NCI-H2227 treated with DMSO at 0.1 percent for 48 hours (cell line): ENCODE results near the gene SMIM41.

ENCODE experiments used
- DNase-seq: peaks from one replicate; lab custom pipeline; 2025; lab: John Stamatoyannopoulos, UW

SMIM41 gene

DNA sequence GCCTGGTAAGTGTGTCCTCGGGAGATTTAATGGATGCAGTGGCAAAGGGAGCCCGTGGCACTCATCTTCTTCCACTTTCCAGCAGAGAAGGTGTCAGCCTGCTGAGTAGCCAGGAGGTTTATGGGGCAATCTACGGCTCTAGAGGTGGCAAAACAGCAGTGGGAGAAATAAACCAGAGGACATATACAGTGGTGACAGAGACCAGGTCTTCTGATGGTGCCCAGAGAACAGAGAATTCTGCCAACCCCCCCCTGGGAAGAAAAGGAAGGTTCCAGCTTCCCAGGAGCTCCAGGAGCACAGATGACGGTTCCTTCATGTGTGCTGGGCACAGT lies 43.0 kb downstream of the SMIM41 start:
- no peak for DNase-seq

DNA sequence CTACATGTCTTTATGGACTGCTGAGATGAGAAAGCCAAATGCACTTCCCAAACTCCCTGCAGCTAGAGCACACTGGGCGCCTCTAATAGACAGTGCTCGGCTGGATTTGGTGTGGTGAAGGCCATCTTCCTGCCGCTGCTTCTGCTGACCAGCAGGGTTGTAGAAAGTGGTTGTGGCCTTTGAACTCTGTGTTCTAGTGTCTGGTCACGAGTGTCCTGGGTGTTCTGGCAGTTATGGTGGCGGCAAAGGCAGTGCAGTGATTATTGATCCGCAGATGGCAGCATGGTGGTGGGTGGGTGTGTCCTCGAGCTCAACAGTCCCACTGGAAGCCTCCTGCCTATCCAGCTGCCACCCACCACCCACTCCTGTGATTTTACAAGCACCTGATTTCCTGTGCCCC lies 43.4 kb downstream of the SMIM41 start:
- DNase-seq: no peak

DNA sequence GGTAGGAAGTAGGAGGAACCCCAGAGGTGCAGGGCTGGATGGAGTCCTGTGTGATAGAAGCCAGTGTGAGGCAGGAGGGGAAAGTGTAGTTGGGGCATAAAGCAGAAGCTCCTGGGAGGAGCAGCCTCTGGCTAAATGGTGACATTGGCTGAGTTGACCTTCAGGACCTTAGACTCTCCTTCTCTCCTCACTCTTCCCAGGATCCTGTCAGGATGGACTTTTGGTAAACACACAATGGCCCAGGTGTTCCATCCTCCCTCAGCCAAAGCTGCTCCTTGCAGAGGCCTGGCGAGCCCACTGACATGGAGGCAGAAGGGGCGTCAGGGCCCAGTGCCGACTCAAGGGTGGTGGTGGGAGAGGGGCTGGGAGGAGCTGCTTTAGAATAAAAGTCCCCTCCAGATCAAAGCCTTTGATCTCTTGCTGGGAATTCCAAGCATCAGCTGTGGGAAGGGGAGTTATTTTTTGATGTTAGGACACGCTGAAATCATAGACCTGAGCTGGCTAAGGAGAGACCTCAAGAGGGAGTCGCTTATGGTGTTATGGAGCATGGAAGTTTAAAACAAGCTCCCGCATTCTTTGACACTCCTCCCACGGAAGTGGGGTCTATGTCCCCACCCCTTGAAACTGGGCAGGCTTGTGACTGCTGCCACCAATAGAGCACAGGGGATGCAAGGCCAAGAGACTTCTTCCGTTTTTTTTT lies 44.1 kb downstream of the SMIM41 start:
- DNase-seq: no peak

DNA sequence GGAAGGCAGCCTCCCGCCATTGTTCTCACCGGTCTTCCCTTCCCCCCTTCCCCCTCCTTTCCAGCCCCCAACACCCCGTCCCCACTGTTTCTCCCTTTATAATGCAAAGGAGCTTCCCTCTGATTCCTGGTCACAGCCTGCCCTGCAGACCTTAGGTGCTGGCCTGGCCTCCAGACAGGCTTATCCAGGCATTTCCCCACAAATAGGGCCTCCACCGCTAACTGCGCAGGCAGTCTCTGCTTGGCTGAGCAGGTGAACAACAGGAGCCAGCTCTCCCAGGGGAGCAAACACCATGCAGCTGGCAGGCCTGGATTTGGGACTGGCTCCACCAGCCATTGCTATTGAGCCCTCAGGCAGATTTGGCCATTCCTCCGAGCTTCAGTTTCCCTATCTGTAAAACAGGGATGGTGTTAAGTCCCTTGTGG lies 46.0 kb downstream of the SMIM41 start:
- DNase-seq: no peak

DNA sequence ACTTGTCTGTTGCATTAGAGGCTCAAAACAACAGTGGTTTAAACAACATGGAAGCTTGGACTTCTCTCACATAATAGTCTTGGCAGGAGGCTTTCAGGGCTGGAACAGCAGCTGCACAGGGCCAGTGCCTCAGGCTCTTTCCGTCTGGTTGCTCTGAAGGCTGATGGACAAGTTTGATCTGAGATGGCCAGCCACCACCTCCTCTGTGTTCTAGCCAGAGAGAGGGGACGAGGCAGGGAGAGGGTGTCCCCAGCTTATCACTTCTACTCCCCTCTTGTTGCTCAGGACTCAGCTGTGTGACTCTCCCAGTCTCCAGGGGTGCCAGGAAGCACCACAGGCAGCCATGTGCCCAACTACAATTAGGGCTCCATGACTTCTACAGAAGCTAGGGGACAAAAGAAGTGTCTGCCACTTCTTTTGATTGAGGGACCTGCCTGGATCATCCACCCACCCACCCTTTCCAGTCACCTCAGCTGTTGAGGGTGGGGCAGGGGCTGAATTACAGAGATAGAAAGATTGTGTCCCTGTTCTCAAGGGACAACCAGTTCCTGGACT lies 46.6 kb downstream of the SMIM41 start:
- DNase-seq: no peak

DNA sequence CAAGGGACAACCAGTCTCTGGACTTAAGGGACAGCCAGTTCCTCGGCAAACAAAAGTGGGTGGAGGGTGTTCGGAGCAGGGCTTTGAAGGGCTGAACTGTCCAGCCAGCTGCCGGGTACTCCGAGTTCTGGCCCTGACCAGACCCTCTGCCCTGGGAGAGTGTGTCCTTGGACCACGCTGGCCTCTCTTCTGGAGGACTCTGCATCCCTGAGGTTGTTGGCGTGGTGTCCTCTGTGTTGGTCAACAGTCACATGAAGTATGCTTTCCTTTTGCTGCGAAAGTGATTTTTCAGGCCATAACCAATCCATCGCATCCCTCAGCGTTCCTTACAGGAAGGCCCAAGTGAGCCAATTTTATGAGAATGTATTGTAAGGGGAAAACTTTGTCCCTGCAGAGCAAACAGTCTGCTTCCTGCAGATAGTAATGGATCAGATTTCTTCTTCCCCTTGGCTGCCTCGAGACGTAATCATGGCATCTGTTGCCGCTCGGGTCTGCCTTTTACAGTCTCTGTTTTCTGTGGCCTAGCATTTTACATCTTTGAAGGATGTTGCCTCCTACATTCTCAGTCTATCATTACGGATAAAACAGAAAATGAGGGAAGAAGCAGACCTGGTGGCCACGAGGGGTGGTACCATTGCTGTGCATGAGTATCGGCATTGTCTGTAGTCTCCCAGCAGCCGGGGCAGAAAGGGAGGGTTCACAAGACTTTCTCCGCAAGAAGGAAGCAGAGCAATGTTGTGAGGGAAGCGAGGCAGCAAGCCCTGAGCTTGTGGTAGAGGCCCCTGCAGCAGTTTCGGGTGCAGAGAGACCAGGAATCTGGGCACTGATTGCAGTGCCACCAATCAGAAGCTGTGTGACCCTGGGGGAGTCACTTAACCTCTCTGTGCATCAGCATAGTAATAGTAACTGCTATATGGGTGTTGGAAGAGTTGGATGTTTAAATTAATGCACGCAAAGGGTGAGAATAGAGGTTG lies 47.4 kb downstream of the SMIM41 start:
- DNase-seq: no peak

DNA sequence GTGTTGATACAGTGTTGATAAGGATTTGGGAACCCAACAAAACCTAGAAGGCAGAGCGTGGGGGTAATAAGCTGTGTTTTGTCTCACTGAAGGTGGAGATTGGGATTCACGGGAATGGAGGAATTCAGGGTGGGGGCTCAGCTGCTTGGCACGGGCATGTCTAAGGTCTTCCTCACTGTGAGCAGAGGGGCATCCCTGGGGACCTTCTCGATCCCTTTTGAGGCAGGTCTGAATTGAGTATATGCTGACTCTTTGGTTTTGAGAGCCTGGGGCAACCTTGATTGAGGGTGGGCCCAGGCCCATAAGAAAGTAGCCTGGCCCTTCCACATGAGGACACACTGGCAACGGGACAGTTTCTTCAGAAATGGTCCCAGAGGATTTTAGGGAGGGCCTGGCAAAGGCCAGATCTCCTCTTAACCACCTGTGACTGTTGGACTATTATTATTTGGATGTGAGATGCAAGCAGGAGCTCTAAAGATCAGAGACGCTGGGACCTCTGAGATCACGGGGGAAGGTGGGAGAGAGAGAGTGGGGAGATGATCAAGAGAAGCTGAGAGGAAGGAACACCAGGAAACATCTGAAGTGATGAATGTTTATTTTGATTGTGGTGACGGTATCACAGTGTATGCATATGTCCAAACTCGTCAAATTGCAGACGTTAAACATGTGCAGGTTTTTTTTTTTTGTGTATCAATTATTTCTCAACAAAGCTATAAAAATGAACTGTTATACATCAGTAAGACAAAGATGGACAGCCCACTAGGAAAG lies 48.4 kb downstream of the SMIM41 start:
- DNase-seq: no peak

DNA sequence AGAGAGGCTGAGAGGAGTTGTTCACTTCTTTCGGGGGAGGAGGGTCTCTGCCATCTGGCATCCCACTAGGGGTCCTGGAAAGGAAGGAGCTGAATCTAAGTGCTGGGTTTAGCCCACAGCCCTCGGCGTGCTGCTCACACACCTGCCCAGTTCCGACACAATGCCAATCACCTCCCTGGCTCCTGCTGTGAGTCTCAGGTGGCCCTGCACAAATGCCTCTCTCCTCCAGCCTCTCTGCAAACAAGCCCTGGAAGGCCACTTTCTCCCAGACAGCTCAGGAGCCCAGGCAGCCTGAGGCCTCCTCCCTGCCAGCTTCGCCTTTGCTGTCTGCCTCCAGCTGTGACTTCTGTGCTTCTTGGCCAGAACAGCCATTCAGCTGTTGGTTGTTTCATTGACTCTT lies 51.2 kb downstream of the SMIM41 start:
- peak; percentile 22 for DNase-seq

DNA sequence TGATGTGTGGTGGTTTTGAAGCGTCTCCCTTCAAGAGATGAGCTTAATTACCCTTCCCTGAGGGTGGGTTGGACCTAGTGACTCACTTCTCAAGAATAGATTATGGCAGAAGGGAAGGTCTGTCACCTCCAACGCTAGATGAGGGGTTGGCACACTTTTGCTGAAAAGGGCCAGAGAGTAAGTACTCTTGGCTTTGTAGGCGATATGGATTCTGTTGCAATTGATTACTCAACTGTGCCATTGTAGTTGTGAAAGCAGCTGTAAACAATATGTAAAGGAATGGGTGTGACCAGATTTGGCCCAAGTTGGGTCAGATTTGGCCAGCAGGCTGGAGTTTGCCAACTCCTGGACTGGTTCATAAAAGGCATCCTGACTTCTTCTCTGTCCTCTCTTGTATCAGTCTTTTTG lies 53.3 kb downstream of the SMIM41 start:
- no peak for DNase-seq

DNA sequence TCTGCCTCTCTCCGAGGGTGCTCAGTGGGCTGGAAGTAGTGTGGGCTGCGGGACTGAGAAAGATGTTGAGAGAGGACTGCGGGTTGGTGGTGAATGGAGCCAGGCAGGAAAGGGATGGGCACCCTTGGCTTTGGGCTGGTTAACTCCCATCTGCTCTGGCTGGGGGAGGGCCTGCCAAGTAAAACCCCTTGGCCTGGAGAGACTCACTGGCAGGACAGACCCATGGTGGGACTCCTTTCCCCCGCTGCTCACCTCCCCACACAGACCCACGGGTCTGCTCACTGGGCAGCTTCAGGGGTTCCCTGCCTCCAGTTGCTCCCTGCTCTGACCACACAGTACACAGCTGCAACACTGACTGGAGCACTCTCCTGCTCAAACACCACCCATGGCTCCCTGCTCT lies 58.2 kb downstream of the SMIM41 start:
- DNase-seq: no peak

DNA sequence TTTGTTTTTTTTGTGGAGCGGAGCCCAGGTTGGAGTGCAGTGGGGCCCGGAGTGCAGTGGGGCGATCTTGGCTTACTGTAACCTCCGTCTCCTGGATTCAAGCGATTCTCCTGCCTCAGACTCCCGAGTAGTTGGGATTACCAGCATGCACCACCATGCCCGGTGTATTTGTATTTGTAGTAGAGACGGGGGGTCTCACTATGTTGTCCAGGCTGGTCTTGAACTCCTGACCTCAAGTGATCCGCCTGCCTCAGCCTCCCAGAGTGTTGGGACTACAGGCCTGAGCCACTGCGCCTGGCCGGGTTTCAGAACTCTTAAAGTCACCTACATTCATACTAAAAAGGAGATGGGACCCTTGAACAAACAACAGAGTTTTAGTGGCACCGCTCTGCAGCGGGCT lies 59.6 kb downstream of the SMIM41 start:
- no peak for DNase-seq

DNA sequence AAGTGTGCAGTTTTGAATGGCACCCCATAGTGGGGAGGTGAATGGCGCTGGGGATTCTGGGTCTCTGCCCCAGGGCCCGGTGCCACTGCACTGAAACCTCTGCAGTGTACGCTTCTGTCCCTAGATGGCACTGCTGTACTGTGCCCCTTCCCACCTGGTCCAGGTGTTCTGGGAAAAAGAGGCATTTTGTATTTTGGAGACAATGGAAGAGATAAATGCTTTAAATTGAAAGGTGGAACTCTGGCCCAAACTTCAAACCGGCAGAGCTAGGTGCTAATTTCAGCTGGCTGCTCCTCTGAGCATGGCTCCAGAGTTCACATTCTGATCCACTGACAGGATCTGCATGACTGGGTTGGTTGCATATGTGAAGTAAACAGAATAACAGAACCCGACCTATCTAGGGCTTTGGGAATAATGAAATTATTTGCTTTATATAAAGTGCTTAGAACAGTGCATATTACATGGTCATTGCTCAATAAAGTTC lies 60.1 kb downstream of the SMIM41 start:
- no peak for DNase-seq

DNA sequence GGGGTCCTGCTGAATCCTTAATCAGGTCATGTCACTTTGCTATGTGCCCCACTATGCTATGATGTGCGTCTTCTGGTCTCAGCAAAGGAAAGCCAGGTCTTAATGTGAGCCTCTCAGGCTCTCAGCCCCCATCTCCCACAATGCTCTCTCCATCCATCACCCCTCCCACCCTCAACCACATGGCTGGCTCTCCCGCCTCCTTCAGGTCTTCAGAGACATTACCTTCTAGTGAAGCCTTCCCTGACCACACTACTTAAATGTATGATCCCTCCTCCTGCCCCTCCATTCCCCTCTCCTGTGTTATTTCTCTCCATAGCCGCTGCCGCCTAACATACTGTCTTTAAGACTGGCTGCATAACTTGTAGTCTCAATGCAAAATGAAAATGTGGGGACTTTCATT lies 61.8 kb downstream of the SMIM41 start:
- DNase-seq: no peak

DNA sequence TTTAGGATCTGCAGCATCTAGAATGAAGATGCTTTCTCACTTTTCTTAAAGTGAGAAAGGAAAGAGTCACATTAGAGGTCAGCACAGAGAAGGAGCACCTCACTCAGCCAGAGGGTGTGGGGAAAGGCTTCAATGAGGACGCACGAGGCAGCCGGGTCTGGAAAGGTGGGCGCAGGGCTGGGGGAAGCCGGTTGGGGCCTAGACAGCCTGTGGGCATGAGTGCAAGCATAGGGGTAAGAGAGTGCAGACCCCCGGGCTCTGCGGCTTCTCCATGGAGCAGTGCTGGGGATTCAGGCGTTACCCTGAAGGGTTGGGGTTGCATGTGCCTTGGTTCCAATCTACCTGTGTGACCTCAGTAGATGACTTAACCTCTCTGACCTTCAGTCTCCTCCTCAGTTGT lies 62.4 kb downstream of the SMIM41 start:
- DNase-seq: no peak

DNA sequence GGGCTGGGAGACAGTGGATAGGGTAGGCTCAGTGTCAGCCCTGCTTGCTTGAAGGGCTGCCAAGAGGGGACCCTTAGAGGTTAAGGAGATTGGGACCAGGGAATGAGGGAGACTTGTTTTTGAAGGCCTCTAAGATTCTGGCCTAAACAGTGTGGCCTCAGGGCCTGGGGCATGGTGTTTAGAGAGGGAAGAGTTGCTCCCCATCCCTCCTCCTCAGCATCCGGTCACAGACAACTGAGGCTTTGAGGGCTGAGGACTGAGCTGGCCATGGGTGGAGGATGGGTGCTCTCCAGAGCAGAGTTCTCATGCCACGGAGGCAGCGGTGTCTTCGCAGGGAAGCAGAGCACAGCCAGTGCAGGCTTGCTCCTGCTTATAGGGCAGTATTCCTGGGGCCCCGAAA lies 62.9 kb downstream of the SMIM41 start:
- no peak for DNase-seq

DNA sequence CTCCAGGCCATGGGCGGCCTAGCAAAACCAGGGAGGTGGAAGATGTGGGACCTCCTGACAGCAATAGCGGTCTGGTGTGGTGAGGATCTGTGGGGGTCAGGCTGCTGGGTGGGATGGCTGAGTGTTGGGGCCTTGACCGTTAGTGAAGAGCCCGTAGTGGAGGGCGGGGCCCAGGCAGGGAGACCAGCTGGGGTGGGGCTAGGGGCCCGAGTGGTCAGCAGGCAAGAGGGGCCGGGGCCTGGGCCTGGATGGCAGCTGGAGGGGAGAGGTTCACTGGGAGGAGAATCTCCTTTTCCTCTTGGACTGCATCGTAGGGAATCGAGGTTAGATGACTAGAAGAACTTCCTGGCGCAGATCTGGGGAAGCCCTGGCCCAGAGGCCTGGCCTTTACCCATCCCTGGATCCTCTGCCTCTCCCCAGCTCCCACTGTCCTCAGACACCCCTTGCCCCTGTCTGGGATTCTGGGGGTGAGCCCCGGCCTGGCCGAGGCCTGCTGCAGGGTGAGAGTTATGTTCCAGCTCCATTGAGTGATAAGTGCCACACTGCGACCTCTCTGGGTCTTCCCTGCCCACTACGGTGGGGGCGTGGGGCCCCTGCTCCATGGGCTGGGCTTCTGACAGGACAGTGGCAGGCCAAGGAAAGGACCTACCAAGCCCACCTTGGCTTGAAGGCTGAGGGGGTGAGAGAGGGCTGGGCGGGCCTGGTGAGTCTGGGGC lies 65.2 kb downstream of the SMIM41 start:
- DNase-seq: no peak

DNA sequence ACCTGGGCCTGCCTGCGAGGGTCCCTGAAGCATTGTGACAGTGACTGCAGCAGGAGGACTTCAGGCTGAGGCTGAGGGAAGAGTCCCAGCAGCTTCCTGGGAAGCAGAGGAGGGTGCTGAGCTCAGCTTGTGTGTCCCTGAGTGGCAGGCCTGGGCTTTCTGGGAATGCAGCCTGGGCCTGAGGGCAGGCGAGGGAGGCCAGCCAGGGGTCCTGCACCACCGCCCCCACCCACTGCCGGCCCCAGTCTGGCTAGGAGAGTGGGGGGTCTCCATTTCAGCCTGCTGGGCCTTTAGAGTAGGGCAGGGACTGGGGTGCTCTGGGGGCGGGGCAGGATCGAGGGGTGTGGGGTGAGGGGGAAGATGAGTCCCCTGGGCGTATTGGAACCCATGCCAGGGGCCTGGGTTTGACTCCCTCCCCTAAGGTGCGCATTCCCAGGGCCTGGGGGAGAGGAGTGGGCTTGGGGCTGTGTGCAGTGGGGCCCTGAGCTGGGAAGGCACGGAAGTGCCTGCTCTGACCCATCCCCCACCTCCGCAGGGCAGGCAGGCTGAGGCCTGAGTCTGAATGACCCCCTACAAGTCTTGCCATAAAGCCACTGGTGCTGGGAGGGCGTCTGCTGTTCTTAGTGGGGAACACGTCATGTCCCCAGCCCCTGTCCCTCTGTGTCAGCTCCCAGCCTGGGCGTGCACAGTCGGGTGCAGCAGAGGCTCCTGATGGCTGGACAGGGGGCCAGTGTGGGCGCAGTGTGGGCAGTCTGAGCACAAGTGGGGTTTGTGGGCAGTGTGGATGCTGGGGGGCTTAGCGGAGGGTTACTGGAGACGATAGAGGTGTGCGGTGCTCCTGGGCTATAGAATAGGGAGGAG lies 66.0 kb downstream of the SMIM41 start:
- DNase-seq: no peak

DNA sequence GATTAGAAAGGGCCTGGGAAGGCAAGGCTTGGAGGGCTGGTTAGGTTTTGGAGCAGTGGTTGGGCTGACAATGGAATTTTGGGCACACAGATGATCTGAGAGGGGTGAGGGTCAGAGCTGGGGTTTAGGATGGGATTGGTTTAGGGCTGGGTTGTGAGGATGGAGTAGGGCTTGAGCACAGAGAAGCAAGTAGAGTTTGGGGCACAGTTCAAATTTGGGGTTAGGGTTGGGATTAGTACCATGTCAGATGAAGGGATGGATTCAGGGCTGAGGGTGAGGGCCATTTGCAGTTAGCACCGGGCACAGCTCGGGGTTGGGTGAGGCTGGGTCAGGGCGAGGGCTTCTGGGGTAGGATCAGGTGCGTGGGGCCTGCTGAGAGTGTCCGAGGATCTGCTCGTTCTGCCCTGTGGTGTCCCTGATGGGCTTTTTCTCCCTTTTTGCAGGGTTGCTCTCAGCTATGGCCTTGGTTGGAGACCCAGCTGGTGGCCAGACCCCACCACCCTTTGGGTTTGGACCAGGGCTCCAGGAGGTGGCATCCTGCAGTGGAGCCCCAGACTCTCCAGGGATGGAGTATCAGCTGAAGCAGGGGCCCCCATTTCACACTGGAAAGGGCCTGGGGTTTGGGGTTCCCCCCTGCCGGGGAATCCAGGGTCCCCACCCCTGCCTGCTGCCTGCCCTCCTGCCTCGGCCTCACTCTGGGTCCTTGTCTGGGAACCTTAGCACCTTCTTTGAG lies 66.8 kb downstream of the SMIM41 start:
- no peak for DNase-seq

DNA sequence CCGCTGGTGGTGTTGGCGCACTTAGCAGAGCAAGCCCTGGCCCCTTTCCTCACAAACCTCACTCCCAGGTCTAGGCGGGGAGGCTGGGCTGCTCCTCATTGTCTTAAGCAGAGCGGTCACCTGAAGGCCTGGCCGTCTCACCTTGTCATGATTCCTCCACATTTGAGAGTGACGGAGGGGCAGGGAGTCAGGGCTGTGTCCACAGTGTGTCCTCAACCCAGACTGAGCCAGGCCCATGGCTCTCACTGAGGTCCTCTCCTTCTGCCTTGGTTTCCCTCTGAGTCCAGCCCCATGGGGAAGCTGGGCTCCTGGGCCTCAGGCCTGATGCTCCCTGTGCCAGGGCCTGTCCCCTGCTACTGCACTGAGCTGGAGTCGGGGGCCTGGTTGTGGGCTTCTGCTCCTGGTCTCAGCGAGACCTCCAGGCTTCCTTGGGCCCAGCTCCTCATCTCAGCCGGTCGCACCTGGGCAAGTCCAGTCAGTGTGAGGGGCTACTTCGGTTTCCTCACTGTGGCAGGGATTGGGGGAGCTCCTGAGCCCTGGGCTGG lies 67.4 kb downstream of the SMIM41 start:
- DNase-seq: no peak
